Measurements from ENCODE around the gene GLUL. TPM values are rescaled to one million over a fixed set of nuclear protein-coding genes. Genes with fewer than 3 reads are reported as not detected.

GLUL gene
- total RNA-seq: 368 TPM
- long read RNA-seq, full-length matches to known transcripts: 139 of 213 reads
- long read RNA-seq, partial matches to known transcripts: 69 of 213 reads
- long read RNA-seq, other reads (novel, unspliced or antisense): 5 of 213 reads

DNA sequence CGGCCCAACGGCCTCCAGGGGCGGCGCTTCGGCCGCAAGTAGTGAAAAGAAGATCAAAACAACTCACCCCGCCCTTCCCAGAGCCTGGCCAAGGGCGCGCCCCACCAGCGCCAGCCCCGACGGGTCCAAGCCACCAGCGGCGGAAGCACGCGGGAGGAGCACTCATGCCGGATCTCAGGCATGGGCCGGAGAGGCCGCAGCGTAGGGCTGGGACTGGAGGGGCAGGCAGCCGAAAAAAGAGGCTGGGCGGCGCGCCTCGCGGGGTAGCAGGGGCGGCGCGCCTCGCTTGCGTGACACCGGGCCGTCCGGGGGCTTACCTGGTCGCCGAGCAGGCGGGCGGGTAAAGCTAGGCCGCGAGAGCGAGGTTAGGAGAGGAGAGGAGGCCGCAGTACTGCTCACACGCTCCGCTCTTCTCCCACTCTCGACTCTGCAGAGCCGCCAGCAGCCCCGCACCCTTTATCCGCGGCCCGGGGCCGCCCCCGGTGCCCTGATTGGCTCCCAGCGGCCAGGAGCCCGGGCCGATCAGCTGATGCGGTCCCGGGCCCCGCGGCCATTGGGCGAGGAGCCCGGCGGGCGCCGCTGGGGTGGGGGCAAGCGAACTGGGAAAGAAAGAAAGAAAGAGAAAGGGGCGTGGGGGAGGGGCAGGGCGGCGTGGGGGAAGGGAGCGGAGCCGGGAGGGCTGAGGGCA lies at the start of gene GLUL:
GLUL (minus strand) TSS at position 429 of the 688 bp plus-strand sequence. CDS start 3,053 bp downstream, outside the sequence.
- H3K4me1 ChIP-seq: peaks cover 88% of the 10 kb centered on the region
- peaks cover 23% of the 10 kb centered on the region for H3K36me3 ChIP-seq

DNA sequence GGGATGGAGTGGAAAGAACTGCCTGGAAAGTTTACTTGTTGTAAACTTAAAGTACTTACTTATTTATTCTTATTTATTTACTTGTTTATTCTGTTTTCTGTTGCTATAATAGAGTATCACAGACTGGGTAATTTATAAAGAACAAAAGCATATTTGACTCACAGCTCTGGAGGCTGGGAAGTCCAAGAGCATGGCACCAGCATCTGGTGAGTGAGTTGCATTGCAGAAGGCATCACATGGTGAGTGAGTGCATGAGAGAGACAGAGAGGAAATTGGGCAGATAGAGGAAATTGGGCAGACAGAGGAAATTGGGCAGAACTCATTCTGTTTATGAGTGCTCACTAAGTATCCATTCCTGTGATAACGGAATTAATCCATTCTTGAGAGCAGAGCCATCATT lies 46.7 kb upstream of the GLUL start:
- peaks cover 16% of the 10 kb centered on the region for H3K27me3 ChIP-seq (ENCODE audit: low read depth)
- no peak overlapping the region for H3K4me3 ChIP-seq
- no peaks in the 10 kb centered on the region for H3K4me1 ChIP-seq
- intact Hi-C loops (cut with micrococcal nuclease): no loop called here
- peaks cover 12% of the 10 kb centered on the region for H3K9me3 ChIP-seq (replicated peaks)
- TF ChIP-seq, protein P1, sequence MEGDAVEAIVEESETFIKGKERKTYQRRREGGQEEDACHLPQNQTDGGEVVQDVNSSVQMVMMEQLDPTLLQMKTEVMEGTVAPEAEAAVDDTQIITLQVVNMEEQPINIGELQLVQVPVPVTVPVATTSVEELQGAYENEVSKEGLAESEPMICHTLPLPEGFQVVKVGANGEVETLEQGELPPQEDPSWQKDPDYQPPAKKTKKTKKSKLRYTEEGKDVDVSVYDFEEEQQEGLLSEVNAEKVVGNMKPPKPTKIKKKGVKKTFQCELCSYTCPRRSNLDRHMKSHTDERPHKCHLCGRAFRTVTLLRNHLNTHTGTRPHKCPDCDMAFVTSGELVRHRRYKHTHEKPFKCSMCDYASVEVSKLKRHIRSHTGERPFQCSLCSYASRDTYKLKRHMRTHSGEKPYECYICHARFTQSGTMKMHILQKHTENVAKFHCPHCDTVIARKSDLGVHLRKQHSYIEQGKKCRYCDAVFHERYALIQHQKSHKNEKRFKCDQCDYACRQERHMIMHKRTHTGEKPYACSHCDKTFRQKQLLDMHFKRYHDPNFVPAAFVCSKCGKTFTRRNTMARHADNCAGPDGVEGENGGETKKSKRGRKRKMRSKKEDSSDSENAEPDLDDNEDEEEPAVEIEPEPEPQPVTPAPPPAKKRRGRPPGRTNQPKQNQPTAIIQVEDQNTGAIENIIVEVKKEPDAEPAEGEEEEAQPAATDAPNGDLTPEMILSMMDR (IDR thresholded peaks at IDR 0.05; ENCODE audit: borderline replicate concordance): no peak
- H3K27ac ChIP-seq (replicated peaks): no peak overlapping the region
- H3K36me3 ChIP-seq: no peaks in the 10 kb centered on the region
- DNase-seq: no peak

More for the DNA sequence above, at the start of gene GLUL:
- intact Hi-C loops (cut with micrococcal nuclease): no loop called here
- TF ChIP-seq, protein P1 (IDR thresholded peaks at IDR 0.05; ENCODE audit: borderline replicate concordance): no peak
- Histone ChIP-seq H3K27ac (replicated peaks) (peak within 1 kb of the TSS; percentile 97), H3K9me3 (replicated peaks) (no peaks in the 10 kb centered on the region), H3K27me3 (ENCODE audit: low read depth) (no peaks in the 10 kb centered on the region), H3K4me3 (peak within 1 kb of the TSS; percentile 96)
- DNase-seq: peak; percentile 96

DNA sequence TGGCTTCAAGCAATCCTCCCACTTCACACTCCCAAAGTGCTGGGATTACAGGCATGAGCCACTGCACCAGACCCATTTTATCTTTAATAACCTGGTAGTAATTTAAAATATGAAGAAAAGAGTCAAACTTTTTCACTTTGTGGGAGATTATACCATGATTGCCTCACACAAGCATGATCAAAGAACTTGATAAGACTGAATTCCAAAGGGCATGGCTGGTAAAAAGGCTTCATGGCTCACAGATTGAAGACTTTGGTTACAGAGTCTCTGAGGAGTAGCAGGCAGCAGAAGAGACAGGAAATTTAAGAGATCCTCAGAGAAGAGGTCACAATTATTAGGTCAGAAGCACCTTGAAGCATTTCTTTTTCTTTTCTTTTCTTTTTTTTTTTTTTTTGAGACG lies 42.0 kb upstream of the GLUL start:
- TF ChIP-seq, protein P1 (IDR thresholded peaks at IDR 0.05; ENCODE audit: borderline replicate concordance): no peak
- Histone ChIP-seq H3K4me1 (no peaks in the 10 kb centered on the region), H3K36me3 (no peaks in the 10 kb centered on the region), H3K27me3 (ENCODE audit: low read depth) (peaks cover 22% of the 10 kb centered on the region), H3K9me3 (replicated peaks) (peaks cover 9% of the 10 kb centered on the region), H3K27ac (replicated peaks) (no peak overlapping the region), H3K4me3 (no peak overlapping the region)
- DNase-seq: no peak
- intact Hi-C loops (cut with micrococcal nuclease): no loop called here

DNA sequence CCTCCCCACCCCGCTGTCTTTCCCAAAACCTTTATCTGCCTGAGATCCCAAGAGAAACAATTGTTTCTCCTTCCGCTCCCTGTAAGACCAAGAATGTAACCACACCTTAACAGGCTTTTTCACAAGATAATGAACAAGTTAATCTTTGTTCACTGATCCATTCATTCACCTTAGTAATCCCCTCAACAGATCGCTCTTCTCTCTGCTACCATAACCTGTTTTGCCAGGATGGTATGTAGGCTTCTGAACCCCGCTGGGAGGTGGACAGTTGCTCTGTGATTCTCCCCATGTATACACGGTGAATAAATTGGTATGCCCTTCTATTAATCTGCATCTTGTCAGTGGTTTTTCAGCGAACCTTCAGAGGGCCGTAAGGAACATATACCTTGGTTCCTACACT lies 39.7 kb upstream of the GLUL start:
- no peak overlapping the region for H3K4me3 ChIP-seq
- TF ChIP-seq, protein P1 (IDR thresholded peaks at IDR 0.05; ENCODE audit: borderline replicate concordance): no peak
- no peaks in the 10 kb centered on the region for H3K36me3 ChIP-seq
- H3K9me3 ChIP-seq (replicated peaks): no peaks in the 10 kb centered on the region
- H3K4me1 ChIP-seq: no peaks in the 10 kb centered on the region
- no peak overlapping the region for H3K27ac ChIP-seq (replicated peaks)
- no peak for DNase-seq
- H3K27me3 ChIP-seq (ENCODE audit: low read depth): peaks cover 8% of the 10 kb centered on the region
- intact Hi-C loops (cut with micrococcal nuclease): no loop called here

DNA sequence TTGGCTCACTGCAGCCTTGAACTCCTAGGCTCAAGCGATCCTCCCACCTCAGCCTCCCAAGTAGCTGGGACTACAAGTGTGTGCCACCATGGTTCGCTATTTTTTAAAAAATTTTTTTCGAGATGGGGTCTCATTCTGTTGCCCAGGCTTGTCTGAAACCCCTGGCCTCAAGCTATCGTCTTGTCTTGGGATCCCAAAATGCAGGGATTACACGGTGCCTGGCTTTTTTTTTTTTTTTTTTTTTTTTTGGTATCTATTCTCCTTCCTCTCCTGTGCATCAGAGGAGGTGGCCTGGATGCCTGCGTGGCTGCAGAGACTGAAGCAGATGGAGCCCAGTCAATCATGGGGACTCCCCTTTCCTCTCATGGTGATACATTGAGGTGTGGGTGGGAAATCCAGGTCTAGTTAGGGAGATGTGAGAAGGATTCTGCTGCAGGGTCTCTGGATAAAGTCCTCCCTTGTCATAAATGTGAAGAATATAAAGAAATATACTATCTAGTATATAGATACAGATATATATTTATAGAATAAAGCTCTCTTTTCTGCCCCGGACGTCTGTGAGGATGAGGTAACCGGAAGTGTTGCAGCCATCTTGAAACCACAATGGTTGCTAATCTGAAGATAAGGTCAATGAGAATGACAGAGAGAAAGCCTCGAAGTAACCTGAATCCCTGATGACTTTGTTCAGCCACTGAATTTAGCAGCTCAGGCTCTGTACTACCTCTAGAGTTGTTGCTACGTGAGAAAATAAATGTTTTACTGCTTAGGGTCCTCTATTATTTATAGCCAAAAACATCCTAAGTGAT lies 38.9 kb upstream of the GLUL start:
- TF ChIP-seq, protein P1 (IDR thresholded peaks at IDR 0.05; ENCODE audit: borderline replicate concordance): no peak
- no peaks in the 10 kb centered on the region for H3K9me3 ChIP-seq (replicated peaks)
- no peak overlapping the region for H3K4me3 ChIP-seq

More for the DNA sequence above, 38.9 kb upstream of the GLUL start:
- DNase-seq: no peak
- peaks cover 13% of the 10 kb centered on the region for H3K27me3 ChIP-seq (ENCODE audit: low read depth)
- H3K36me3 ChIP-seq: no peaks in the 10 kb centered on the region
- H3K4me1 ChIP-seq: no peaks in the 10 kb centered on the region
- no peak overlapping the region for H3K27ac ChIP-seq (replicated peaks)
- intact Hi-C loops (cut with micrococcal nuclease): no loop called here
